Natural killer cell (primary cell): ENCODE measurements around the gene ARHGDIA. TPM values are rescaled to one million over a fixed set of nuclear protein-coding genes. Genes with fewer than 3 reads are reported as not detected.

Experiments
- ATAC-seq, 3 donors: fragments of 150-1000 bp in 2 of 3; fragments of 200-7000 bp in 1 of 3; cut with Tn5 transposase; 1 replicate in 1 of 3; 2 replicates in 2 of 3; pipeline ENCODE4 v1.10.0; 2021; ENCODE audit warnings: mild to moderate bottlenecking in 2 of 3, moderate library complexity in 2 of 3
- DNase-seq, 2 donors: peaks; one replicate each; pipeline versions ENCODE4 v3.0.0 to v3.0.0-alpha.2; 2013 to 2021; ENCODE audit warnings: mixed read lengths in 1 of 2
- H3K27ac ChIP-seq: one replicate; pipeline ENCODE4 v1.5.1; 2013; ENCODE audit warnings: mild to moderate bottlenecking, low read length
- H3K27me3 ChIP-seq: one replicate; pipeline ENCODE4 v1.6.1; 2013; ENCODE audit warnings: low read length; ENCODE audit not compliant: control insufficient read depth, insufficient read depth
- H3K36me3 ChIP-seq: one replicate; pipeline ENCODE4 v1.6.1; 2013; ENCODE audit warnings: low read length; ENCODE audit not compliant: control insufficient read depth, insufficient read depth
- H3K4me1 ChIP-seq: one replicate; pipeline ENCODE4 v1.6.1; 2013; ENCODE audit warnings: low read length; ENCODE audit not compliant: control insufficient read depth, insufficient read depth
- H3K4me3 ChIP-seq: one replicate; pipeline ENCODE4 v1.5.1; 2013; ENCODE audit warnings: low read length
- H3K9me3 ChIP-seq: one replicate; pipeline ENCODE4 v1.6.1; 2013; ENCODE audit warnings: low read length; ENCODE audit not compliant: control insufficient read depth, insufficient read depth
- H3K27ac Mint-ChIP-seq, 2 donors: one replicate each; pipeline ENCODE4 v1.8.0; 2022; ENCODE audit warnings: mild to moderate bottlenecking in 2 of 2, mixed read lengths in 2 of 2, moderate library complexity in 1 of 2
- H3K27me3 Mint-ChIP-seq, 2 donors: one replicate each; pipeline ENCODE4 v1.8.0; 2022; ENCODE audit warnings: low read depth in 2 of 2, mixed read lengths in 2 of 2
- H3K36me3 Mint-ChIP-seq: one replicate; pipeline ENCODE4 v1.8.0; 2022; ENCODE audit warnings: mixed read lengths
- H3K4me1 Mint-ChIP-seq, 2 donors: one replicate each; pipeline ENCODE4 v1.8.0; 2022; ENCODE audit warnings: mixed read lengths in 2 of 2
- H3K4me3 Mint-ChIP-seq: one replicate; pipeline ENCODE4 v1.8.0; 2022; ENCODE audit warnings: mild to moderate bottlenecking, moderate library complexity, mixed read lengths
- H3K9me3 Mint-ChIP-seq, 2 donors: one replicate each; pipeline ENCODE4 v1.8.0; 2022; ENCODE audit warnings: mixed read lengths in 2 of 2
- WGBS: methylation state at CpG from one replicate; pipeline ENCODE4 v1.1.7; 2013; ENCODE audit warnings: missing lambda C conversion rate; ENCODE audit not compliant: insufficient coverage; 5-methylcytosine and 5-hydroxymethylcytosine counted together
- intact Hi-C: fragments of 100-400 bp; cut with micrococcal nuclease; formaldehyde crosslinking; loops from one replicate; pipeline ENCODE4 v1.14.2; 2022
- total RNA-seq, 4 donors: library from RNA; stranded (reverse); fragments of 120-200 nt in 1 of 4; gene quantifications; one replicate each; pipeline versions ENCODE4 v1.2.3 to v1.2.4, GENCODE V29; 2013 to 2022
- TF ChIP-seq, protein P1 (sequence below): fragments of 200-600 bp; IDR thresholded peaks from one replicate; pipeline ENCODE4 v1.8.0; 2022; ENCODE audit warnings: antibody characterized with exemption

The ARHGDIA gene
- total RNA-seq, 3 donors from 2014 or later (not counting 1 experiment from before 2014, with no cell fraction given), result 600 to 824 (median 689) TPM

DNA sequence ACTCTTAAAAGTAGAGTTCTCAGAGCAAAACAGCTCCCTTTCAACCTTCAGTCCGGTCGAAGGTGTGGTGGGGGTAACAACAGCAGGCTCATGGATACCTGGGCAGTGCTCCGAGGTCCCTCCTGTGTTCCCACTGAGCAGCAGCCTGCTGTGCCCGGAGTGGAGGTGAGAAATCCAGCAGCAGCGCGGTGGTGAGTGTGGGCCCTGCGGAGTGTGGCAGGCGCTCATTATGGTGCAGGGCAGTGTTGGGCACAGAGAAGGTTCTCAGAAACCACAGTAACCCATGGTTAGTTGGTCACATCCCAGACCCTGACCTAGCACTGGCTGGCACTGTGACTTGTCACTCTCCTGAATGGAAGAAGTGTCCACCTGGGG lies 5.8 kb downstream of the ARHGDIA start:
- peaks cover 0 to 3% of the 10 kb centered on the region in 2 donors for H3K27me3 Mint-ChIP-seq
- intact Hi-C loops, result no loop called here
- 95% methylated on average over 8 of the region's 8 CpGs for WGBS

DNA sequence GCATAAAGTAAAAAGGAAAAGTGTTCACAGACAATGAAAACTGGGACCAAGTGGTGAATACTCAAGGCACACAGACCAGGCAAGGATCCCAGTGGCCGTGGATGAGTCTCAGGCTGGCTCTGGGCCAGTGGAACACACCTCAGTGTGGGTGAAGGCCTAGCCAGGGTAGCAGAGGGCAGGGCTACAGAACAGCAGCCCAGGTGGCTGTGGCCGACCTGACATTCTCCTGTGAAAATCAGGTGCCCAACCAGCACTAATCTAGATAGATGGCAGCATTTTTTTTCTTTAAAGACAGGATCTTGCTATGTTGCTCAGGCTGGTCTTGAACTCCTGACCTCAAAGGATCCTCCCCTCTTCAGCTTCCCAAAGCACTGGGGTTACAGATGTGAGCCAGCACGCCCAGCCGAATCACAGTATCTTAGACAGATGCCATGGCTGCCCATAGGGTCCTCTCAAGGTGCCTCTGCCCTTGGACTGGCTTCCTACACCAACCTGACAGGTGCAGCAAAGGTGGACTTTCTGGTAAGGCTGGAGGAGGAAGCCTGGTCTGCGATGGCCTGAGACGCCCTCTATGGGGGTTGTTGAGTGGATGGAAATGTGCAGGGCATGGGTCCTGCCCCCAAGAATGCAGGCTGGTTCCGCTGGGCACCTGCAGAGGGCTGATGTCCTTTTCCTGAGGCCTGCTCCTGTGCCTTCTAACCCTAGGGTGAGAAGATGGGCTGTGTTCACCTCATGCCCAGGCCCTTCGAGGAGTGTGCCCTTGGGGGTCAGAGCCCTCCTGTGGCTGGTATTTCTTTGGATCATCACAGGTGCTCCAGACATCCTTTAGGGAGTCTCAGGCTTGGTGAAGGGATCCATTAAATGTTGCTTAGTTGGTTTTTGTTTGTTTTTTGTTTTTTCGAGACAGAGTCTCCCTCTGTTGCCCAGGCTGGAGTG lies 7.0 kb downstream of the ARHGDIA start:
- ATAC-seq (no peak), DNase-seq (no peak)
- no peaks in the 10 kb centered on the region for H3K27me3 ChIP-seq
- TF ChIP-seq, protein P1, sequence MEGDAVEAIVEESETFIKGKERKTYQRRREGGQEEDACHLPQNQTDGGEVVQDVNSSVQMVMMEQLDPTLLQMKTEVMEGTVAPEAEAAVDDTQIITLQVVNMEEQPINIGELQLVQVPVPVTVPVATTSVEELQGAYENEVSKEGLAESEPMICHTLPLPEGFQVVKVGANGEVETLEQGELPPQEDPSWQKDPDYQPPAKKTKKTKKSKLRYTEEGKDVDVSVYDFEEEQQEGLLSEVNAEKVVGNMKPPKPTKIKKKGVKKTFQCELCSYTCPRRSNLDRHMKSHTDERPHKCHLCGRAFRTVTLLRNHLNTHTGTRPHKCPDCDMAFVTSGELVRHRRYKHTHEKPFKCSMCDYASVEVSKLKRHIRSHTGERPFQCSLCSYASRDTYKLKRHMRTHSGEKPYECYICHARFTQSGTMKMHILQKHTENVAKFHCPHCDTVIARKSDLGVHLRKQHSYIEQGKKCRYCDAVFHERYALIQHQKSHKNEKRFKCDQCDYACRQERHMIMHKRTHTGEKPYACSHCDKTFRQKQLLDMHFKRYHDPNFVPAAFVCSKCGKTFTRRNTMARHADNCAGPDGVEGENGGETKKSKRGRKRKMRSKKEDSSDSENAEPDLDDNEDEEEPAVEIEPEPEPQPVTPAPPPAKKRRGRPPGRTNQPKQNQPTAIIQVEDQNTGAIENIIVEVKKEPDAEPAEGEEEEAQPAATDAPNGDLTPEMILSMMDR, result no peak
- H3K27ac Mint-ChIP-seq, result peak overlapping the region; percentile 85 to 86
- H3K4me3 ChIP-seq, result no peak overlapping the region
- peaks cover 23 to 50% of the 10 kb centered on the region in 2 donors for H3K4me1 Mint-ChIP-seq
- H3K9me3 ChIP-seq, result no peaks in the 10 kb centered on the region
- no peak overlapping the region for H3K27ac ChIP-seq
- H3K9me3 Mint-ChIP-seq, result no peaks in the 10 kb centered on the region
- H3K36me3 ChIP-seq, result peaks cover 19% of the 10 kb centered on the region
- H3K4me1 ChIP-seq, result peaks cover 45% of the 10 kb centered on the region
- no peaks in the 10 kb centered on the region for H3K36me3 Mint-ChIP-seq
- 91% methylated on average over 9 of the region's 9 CpGs for WGBS
- H3K4me3 Mint-ChIP-seq, result peak overlapping the region; percentile 72
- intact Hi-C loops, result no loop called here
- peaks cover 0 to 3% of the 10 kb centered on the region in 2 donors for H3K27me3 Mint-ChIP-seq

More for the DNA sequence above, 5.8 kb downstream of the ARHGDIA start:
- H3K4me1 Mint-ChIP-seq, result peaks cover 23 to 55% of the 10 kb centered on the region in 2 donors
- ATAC-seq, result no peak
- H3K27ac Mint-ChIP-seq, result peak overlapping the region; percentile 75 to 87
- H3K4me1 ChIP-seq, result peaks cover 49% of the 10 kb centered on the region
- no peaks in the 10 kb centered on the region for H3K9me3 Mint-ChIP-seq
- H3K36me3 Mint-ChIP-seq, result no peaks in the 10 kb centered on the region
- H3K27me3 ChIP-seq, result no peaks in the 10 kb centered on the region
- H3K4me3 Mint-ChIP-seq, result peak overlapping the region; percentile 21
- no peak overlapping the region for H3K4me3 ChIP-seq
- H3K9me3 ChIP-seq, result no peaks in the 10 kb centered on the region
- peaks cover 28% of the 10 kb centered on the region for H3K36me3 ChIP-seq
- TF ChIP-seq, protein P1, result no peak
- H3K27ac ChIP-seq, result no peak overlapping the region
- DNase-seq, result no peak

DNA sequence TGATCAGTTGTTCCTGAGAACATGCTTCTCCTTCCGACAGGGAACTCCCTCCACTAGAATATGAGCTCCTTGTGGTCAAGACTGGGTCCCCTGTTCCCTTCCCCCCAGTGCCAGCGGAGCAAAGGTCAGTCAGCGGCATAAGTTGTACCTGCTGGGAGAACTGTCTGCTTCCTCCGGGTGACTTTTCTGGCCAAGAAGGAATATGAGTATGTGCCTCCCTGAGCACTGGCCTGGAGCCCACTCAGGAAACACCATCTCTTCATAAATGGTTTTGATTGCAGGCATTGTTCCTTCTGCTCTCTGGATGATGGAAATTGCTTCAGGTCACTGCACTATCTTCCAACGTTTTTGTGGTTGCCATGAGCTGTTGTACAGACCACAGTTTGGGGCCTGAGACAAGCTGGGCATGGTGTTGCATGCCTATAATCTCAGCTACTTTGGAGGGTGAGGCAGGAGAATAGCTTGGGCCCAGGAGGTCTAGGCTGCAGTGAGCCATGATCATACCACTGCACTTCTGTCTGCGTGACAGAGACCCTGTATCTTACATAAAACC lies 7.9 kb downstream of the ARHGDIA start:
- Histone ChIP-seq H3K4me3 (no peak overlapping the region), H3K9me3 (no peaks in the 10 kb centered on the region), H3K27me3 (no peaks in the 10 kb centered on the region), H3K36me3 (peaks cover 18% of the 10 kb centered on the region), H3K4me1 (peaks cover 50% of the 10 kb centered on the region), H3K27ac (no peak overlapping the region)
- ATAC-seq, result no peak
- intact Hi-C loops, result no loop called here
- H3K36me3 Mint-ChIP-seq, result no peaks in the 10 kb centered on the region
- TF ChIP-seq, protein P1, result no peak
- peak overlapping the region; percentile 72 for H3K4me3 Mint-ChIP-seq
- H3K4me1 Mint-ChIP-seq, result peaks cover 26 to 48% of the 10 kb centered on the region in 2 donors
- peaks cover 0 to 3% of the 10 kb centered on the region in 2 donors for H3K27me3 Mint-ChIP-seq
- peak overlapping the region; percentile 85 to 86 for H3K27ac Mint-ChIP-seq
- no peaks in the 10 kb centered on the region for H3K9me3 Mint-ChIP-seq
- DNase-seq, result no peak
- WGBS, result 91% methylated on average over 6 of the region's 6 CpGs
